ENCODE results near the gene KASH5. TPM values are rescaled to one million over a fixed set of nuclear protein-coding genes. Genes with fewer than 3 reads are reported as not detected.
A peak's percentile ranks its signal among the peaks of the same experiment; 100 is the strongest.

The KASH5 gene
- total and polyA plus RNA-seq, 2 of the 13 experiments (the other 11 are each of a cell fraction or from before 2014, with no cell fraction given): not detected

DNA sequence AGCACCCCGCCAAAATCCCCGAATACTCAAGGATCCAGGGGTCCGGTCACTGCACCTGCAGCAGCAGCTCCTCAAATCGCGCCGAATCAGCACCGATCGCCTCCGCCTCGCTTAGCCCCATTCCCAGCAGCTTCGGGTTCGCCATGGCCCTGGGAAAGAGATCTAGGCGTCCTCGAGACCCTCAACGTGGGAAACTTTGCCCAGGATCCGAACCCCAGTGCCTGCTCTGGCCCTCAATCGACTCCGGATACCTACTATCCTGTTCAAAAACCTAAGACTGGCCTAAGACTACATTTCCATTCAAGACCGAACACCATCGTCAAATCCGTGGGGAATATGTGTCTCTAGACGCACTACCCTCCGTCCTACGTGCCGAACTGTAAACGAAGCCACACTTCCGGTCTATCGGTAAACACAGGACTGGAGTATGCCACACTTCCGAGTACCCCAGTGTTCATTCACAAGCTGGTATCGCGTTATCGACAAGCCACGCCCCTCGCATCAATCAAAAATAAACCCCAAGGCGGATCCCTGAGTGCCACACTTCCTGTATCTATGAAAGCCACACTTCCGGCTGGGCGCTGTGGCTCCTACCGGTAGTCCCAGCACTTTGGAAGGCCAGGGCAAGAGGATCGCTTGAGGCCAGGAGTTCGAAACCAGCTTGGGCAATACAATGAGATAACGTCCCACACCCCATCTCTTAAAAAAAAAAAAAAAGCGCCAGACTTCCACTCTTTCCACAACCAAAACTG lies 63.6 kb downstream of the KASH5 start, which contains the start of gene PIH1D1 (continued):
- TF ChIP-seq, protein P1, sequence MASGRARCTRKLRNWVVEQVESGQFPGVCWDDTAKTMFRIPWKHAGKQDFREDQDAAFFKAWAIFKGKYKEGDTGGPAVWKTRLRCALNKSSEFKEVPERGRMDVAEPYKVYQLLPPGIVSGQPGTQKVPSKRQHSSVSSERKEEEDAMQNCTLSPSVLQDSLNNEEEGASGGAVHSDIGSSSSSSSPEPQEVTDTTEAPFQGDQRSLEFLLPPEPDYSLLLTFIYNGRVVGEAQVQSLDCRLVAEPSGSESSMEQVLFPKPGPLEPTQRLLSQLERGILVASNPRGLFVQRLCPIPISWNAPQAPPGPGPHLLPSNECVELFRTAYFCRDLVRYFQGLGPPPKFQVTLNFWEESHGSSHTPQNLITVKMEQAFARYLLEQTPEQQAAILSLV (CRISPR knock-in tag; IDR thresholded peaks at IDR 0.05; ENCODE audit: borderline replicate concordance): peak; percentile 64
- TF ChIP-seq, protein P2, sequence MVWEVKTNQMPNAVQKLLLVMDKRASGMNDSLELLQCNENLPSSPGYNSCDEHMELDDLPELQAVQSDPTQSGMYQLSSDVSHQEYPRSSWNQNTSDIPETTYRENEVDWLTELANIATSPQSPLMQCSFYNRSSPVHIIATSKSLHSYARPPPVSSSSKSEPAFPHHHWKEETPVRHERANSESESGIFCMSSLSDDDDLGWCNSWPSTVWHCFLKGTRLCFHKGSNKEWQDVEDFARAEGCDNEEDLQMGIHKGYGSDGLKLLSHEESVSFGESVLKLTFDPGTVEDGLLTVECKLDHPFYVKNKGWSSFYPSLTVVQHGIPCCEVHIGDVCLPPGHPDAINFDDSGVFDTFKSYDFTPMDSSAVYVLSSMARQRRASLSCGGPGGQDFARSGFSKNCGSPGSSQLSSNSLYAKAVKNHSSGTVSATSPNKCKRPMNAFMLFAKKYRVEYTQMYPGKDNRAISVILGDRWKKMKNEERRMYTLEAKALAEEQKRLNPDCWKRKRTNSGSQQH (CRISPR knock-in tag; IDR thresholded peaks at IDR 0.05; ENCODE audit: low read depth): peak; percentile 81
- TF ChIP-seq KDM3A (CRISPR knock-in tag; IDR thresholded peaks at IDR 0.05; ENCODE audit: low read depth): no peak
- TF ChIP-seq KMT2B (CRISPR knock-in tag; IDR thresholded peaks at IDR 0.05): peak; percentile 78; the same call in 1 of the 2 replicates
- peak; percentile 47; the same call in 1 of the 2 replicates for TF ChIP-seq ZNF747 (CRISPR knock-in tag; IDR thresholded peaks at IDR 0.05; ENCODE audit: borderline replicate concordance)
- TF ChIP-seq RFXANK (CRISPR knock-in tag; IDR thresholded peaks at IDR 0.05): no peak
- no peak for TF ChIP-seq ZNF253 (CRISPR knock-in tag; IDR thresholded peaks at IDR 0.05; ENCODE audit: borderline replicate concordance)
- TF ChIP-seq CBX5 (CRISPR knock-in tag; IDR thresholded peaks at IDR 0.05; ENCODE audit: borderline replicate concordance): no peak; the same call in 1 of the 2 replicates
- TF ChIP-seq, protein P3, sequence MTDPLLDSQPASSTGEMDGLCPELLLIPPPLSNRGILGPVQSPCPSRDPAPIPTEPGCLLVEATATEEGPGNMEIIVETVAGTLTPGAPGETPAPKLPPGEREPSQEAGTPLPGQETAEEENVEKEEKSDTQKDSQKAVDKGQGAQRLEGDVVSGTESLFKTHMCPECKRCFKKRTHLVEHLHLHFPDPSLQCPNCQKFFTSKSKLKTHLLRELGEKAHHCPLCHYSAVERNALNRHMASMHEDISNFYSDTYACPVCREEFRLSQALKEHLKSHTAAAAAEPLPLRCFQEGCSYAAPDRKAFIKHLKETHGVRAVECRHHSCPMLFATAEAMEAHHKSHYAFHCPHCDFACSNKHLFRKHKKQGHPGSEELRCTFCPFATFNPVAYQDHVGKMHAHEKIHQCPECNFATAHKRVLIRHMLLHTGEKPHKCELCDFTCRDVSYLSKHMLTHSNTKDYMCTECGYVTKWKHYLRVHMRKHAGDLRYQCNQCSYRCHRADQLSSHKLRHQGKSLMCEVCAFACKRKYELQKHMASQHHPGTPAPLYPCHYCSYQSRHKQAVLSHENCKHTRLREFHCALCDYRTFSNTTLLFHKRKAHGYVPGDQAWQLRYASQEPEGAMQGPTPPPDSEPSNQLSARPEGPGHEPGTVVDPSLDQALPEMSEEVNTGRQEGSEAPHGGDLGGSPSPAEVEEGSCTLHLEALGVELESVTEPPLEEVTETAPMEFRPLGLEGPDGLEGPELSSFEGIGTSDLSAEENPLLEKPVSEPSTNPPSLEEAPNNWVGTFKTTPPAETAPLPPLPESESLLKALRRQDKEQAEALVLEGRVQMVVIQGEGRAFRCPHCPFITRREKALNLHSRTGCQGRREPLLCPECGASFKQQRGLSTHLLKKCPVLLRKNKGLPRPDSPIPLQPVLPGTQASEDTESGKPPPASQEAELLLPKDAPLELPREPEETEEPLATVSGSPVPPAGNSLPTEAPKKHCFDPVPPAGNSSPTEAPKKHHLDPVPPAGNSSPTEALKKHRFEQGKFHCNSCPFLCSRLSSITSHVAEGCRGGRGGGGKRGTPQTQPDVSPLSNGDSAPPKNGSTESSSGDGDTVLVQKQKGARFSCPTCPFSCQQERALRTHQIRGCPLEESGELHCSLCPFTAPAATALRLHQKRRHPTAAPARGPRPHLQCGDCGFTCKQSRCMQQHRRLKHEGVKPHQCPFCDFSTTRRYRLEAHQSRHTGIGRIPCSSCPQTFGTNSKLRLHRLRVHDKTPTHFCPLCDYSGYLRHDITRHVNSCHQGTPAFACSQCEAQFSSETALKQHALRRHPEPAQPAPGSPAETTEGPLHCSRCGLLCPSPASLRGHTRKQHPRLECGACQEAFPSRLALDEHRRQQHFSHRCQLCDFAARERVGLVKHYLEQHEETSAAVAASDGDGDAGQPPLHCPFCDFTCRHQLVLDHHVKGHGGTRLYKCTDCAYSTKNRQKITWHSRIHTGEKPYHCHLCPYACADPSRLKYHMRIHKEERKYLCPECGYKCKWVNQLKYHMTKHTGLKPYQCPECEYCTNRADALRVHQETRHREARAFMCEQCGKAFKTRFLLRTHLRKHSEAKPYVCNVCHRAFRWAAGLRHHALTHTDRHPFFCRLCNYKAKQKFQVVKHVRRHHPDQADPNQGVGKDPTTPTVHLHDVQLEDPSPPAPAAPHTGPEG (CRISPR knock-in tag; IDR thresholded peaks at IDR 0.05): no peak
- TF ChIP-seq CENPT (CRISPR knock-in tag; IDR thresholded peaks at IDR 0.05; ENCODE audit: low read depth): no peak
- 0 out of 2 replicates have a peak, but pooled peaks have one; percentile 36 for TF ChIP-seq SRY (CRISPR knock-in tag; IDR thresholded peaks at IDR 0.05)
- TF ChIP-seq ZFP36L1 (CRISPR knock-in tag; IDR thresholded peaks at IDR 0.05): no peak
- no peak for TF ChIP-seq ZNF713 (CRISPR knock-in tag; IDR thresholded peaks at IDR 0.05)
- TF ChIP-seq DPF2 (CRISPR knock-in tag; IDR thresholded peaks at IDR 0.05; ENCODE audit: borderline replicate concordance, low read depth): no peak
- TF ChIP-seq U2AF1 (optimal IDR thresholded peaks at IDR 0.05; ENCODE audit: low read depth, low read length): no peak
- TF ChIP-seq, protein P4, sequence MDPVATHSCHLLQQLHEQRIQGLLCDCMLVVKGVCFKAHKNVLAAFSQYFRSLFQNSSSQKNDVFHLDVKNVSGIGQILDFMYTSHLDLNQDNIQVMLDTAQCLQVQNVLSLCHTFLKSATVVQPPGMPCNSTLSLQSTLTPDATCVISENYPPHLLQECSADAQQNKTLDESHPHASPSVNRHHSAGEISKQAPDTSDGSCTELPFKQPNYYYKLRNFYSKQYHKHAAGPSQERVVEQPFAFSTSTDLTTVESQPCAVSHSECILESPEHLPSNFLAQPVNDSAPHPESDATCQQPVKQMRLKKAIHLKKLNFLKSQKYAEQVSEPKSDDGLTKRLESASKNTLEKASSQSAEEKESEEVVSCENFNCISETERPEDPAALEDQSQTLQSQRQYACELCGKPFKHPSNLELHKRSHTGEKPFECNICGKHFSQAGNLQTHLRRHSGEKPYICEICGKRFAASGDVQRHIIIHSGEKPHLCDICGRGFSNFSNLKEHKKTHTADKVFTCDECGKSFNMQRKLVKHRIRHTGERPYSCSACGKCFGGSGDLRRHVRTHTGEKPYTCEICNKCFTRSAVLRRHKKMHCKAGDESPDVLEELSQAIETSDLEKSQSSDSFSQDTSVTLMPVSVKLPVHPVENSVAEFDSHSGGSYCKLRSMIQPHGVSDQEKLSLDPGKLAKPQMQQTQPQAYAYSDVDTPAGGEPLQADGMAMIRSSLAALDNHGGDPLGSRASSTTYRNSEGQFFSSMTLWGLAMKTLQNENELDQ (CRISPR knock-in tag; IDR thresholded peaks at IDR 0.05; ENCODE audit: borderline replicate concordance): no peak
- TF ChIP-seq SAFB2 (CRISPR knock-in tag; IDR thresholded peaks at IDR 0.05; ENCODE audit: borderline replicate concordance, low read depth): peak; percentile 50; the same call in 1 of the 2 replicates
- TF ChIP-seq ZMAT3 (CRISPR knock-in tag; conservative IDR thresholded peaks at IDR 0.05): peak; percentile 47; the same call in 1 of the 2 replicates

Data from HepG2 (cell line).